ENCODE data around the gene ZMYND15. TPM values are rescaled to one million over a fixed set of nuclear protein-coding genes. Genes with fewer than 3 reads are reported as not detected.

ZMYND15 gene
- total and polyA plus RNA-seq, 2 of the 13 experiments (the other 11 are each of a cell fraction or from before 2014, with no cell fraction given) = 0.24 to 2.7 TPM

- TF ChIP-seq KLF13 (CRISPR knock-in tag; IDR thresholded peaks at IDR 0.05) (no peak), EP300 (IDR thresholded peaks at IDR 0.05; ENCODE audit: low read depth in 2 of 2, low read length in 2 of 2) (peak in 1 of 2 experiments; percentile 31; a peak in 1 of 4 replicates), EP300 (CRISPR knock-in tag; IDR thresholded peaks at IDR 0.05; ENCODE audit: borderline replicate concordance) (no peak), ZNF768 (CRISPR knock-in tag; IDR thresholded peaks at IDR 0.05) (peak; percentile 44; the same call in 1 of the 2 replicates), NRL (CRISPR knock-in tag; IDR thresholded peaks at IDR 0.05; ENCODE audit: borderline replicate concordance) (0 out of 2 replicates have a peak, but pooled peaks have one; percentile 27), ZNF792 (CRISPR knock-in tag; IDR thresholded peaks at IDR 0.05) (no peak), ZNF746 (CRISPR knock-in tag; IDR thresholded peaks at IDR 0.05) (no peak), ZBTB38 (CRISPR knock-in tag; IDR thresholded peaks at IDR 0.05) (peak; percentile 74; the same call in 1 of the 2 replicates), ZNF280B (CRISPR knock-in tag; IDR thresholded peaks at IDR 0.05; ENCODE audit: borderline replicate concordance) (peak; percentile 73; the same call in 1 of the 2 replicates), MEIS1 (CRISPR knock-in tag; IDR thresholded peaks at IDR 0.05; ENCODE audit: borderline replicate concordance) (no peak), ERF (CRISPR knock-in tag; IDR thresholded peaks at IDR 0.05) (peak; percentile 67; the same call in 1 of the 2 replicates), ZBED4 (CRISPR knock-in tag; IDR thresholded peaks at IDR 0.05; ENCODE audit: borderline replicate concordance) (0 out of 2 replicates have a peak, but pooled peaks have one; percentile 75)
- TF ChIP-seq, protein P1, sequence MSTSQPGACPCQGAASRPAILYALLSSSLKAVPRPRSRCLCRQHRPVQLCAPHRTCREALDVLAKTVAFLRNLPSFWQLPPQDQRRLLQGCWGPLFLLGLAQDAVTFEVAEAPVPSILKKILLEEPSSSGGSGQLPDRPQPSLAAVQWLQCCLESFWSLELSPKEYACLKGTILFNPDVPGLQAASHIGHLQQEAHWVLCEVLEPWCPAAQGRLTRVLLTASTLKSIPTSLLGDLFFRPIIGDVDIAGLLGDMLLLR (CRISPR knock-in tag; IDR thresholded peaks at IDR 0.05) = no peak
- TF ChIP-seq, protein P2, sequence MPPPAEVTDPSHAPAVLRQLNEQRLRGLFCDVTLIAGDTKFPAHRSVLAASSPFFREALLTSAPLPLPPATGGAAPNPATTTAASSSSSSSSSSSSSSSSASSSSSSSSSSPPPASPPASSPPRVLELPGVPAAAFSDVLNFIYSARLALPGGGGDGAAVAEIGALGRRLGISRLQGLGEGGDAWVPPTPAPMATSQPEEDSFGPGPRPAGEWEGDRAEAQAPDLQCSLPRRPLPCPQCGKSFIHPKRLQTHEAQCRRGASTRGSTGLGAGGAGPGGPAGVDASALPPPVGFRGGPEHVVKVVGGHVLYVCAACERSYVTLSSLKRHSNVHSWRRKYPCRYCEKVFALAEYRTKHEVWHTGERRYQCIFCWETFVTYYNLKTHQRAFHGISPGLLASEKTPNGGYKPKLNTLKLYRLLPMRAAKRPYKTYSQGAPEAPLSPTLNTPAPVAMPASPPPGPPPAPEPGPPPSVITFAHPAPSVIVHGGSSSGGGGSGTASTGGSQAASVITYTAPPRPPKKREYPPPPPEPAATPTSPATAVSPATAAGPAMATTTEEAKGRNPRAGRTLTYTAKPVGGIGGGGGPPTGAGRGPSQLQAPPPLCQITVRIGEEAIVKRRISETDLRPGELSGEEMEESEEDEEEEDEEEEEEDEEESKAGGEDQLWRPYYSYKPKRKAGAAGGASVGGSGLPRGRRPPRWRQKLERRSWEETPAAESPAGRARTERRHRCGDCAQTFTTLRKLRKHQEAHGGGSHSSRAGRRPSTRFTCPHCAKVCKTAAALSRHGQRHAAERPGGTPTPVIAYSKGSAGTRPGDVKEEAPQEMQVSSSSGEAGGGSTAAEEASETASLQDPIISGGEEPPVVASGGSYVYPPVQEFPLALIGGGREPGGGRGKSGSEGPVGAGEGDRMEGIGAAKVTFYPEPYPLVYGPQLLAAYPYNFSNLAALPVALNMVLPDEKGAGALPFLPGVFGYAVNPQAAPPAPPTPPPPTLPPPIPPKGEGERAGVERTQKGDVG (CRISPR knock-in tag; IDR thresholded peaks at IDR 0.05; ENCODE audit: borderline replicate concordance) = peak; percentile 58; the same call in 1 of the 2 replicates
- TF ChIP-seq, protein P3, sequence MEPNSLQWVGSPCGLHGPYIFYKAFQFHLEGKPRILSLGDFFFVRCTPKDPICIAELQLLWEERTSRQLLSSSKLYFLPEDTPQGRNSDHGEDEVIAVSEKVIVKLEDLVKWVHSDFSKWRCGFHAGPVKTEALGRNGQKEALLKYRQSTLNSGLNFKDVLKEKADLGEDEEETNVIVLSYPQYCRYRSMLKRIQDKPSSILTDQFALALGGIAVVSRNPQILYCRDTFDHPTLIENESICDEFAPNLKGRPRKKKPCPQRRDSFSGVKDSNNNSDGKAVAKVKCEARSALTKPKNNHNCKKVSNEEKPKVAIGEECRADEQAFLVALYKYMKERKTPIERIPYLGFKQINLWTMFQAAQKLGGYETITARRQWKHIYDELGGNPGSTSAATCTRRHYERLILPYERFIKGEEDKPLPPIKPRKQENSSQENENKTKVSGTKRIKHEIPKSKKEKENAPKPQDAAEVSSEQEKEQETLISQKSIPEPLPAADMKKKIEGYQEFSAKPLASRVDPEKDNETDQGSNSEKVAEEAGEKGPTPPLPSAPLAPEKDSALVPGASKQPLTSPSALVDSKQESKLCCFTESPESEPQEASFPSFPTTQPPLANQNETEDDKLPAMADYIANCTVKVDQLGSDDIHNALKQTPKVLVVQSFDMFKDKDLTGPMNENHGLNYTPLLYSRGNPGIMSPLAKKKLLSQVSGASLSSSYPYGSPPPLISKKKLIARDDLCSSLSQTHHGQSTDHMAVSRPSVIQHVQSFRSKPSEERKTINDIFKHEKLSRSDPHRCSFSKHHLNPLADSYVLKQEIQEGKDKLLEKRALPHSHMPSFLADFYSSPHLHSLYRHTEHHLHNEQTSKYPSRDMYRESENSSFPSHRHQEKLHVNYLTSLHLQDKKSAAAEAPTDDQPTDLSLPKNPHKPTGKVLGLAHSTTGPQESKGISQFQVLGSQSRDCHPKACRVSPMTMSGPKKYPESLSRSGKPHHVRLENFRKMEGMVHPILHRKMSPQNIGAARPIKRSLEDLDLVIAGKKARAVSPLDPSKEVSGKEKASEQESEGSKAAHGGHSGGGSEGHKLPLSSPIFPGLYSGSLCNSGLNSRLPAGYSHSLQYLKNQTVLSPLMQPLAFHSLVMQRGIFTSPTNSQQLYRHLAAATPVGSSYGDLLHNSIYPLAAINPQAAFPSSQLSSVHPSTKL (CRISPR knock-in tag; IDR thresholded peaks at IDR 0.05) = peak; percentile 56
Observed at GRCh38 chr17:4734857-4735475, 4.7 kb upstream of the ZMYND15 start (continued).
